ENCODE results near the gene BSND.

DNA sequence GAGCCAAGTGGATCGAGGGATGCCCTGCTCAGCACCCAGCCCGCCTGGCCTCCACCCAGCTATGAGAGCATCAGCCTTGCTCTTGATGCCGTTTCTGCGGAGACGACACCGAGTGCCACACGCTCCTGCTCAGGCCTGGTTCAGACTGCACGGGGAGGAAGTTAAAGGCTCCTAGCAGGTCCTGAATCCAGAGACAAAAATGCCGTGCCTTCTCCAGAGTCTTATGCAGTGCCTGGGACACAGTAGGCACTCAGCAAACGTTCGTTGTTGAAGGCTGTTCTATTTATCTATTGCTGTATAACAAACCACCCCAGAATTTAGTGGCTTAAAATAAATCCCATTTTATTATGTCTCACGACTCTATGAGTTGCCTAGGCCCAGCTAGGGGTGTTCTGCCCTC lies 6.8 kb upstream of the BSND start:
- TF ChIP-seq, protein P1, sequence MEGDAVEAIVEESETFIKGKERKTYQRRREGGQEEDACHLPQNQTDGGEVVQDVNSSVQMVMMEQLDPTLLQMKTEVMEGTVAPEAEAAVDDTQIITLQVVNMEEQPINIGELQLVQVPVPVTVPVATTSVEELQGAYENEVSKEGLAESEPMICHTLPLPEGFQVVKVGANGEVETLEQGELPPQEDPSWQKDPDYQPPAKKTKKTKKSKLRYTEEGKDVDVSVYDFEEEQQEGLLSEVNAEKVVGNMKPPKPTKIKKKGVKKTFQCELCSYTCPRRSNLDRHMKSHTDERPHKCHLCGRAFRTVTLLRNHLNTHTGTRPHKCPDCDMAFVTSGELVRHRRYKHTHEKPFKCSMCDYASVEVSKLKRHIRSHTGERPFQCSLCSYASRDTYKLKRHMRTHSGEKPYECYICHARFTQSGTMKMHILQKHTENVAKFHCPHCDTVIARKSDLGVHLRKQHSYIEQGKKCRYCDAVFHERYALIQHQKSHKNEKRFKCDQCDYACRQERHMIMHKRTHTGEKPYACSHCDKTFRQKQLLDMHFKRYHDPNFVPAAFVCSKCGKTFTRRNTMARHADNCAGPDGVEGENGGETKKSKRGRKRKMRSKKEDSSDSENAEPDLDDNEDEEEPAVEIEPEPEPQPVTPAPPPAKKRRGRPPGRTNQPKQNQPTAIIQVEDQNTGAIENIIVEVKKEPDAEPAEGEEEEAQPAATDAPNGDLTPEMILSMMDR (tag by site-specific recombination; IDR thresholded peaks at IDR 0.05), result no peak
- TF ChIP-seq, protein P2, sequence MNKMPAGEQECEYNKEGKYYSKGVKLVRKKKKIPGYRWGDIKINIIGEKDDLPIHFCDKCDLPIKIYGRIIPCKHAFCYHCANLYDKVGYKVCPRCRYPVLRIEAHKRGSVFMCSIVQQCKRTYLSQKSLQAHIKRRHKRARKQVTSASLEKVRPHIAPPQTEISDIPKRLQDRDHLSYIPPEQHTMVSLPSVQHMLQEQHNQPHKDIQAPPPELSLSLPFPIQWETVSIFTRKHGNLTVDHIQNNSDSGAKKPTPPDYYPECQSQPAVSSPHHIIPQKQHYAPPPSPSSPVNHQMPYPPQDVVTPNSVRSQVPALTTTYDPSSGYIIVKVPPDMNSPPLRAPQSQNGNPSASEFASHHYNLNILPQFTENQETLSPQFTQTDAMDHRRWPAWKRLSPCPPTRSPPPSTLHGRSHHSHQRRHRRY (tag by site-specific recombination; IDR thresholded peaks at IDR 0.05), result no peak
- TF ChIP-seq ZIC2 (tag by site-specific recombination; IDR thresholded peaks at IDR 0.05) (no peak), YY1 (tag by site-specific recombination; IDR thresholded peaks at IDR 0.05) (no peak)
- TF ChIP-seq, protein P3, sequence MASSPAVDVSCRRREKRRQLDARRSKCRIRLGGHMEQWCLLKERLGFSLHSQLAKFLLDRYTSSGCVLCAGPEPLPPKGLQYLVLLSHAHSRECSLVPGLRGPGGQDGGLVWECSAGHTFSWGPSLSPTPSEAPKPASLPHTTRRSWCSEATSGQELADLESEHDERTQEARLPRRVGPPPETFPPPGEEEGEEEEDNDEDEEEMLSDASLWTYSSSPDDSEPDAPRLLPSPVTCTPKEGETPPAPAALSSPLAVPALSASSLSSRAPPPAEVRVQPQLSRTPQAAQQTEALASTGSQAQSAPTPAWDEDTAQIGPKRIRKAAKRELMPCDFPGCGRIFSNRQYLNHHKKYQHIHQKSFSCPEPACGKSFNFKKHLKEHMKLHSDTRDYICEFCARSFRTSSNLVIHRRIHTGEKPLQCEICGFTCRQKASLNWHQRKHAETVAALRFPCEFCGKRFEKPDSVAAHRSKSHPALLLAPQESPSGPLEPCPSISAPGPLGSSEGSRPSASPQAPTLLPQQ (tag by site-specific recombination; IDR thresholded peaks at IDR 0.05), result no peak
- TF ChIP-seq, protein P4, sequence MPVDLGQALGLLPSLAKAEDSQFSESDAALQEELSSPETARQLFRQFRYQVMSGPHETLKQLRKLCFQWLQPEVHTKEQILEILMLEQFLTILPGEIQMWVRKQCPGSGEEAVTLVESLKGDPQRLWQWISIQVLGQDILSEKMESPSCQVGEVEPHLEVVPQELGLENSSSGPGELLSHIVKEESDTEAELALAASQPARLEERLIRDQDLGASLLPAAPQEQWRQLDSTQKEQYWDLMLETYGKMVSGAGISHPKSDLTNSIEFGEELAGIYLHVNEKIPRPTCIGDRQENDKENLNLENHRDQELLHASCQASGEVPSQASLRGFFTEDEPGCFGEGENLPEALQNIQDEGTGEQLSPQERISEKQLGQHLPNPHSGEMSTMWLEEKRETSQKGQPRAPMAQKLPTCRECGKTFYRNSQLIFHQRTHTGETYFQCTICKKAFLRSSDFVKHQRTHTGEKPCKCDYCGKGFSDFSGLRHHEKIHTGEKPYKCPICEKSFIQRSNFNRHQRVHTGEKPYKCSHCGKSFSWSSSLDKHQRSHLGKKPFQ (tag by site-specific recombination; IDR thresholded peaks at IDR 0.05), result no peak

Data from HEK293 (cell line).